ENCODE results near the gene MYBPC2.
A peak's percentile ranks its signal among the peaks of the same experiment; 100 is the strongest.

Gene MYBPC2

DNA sequence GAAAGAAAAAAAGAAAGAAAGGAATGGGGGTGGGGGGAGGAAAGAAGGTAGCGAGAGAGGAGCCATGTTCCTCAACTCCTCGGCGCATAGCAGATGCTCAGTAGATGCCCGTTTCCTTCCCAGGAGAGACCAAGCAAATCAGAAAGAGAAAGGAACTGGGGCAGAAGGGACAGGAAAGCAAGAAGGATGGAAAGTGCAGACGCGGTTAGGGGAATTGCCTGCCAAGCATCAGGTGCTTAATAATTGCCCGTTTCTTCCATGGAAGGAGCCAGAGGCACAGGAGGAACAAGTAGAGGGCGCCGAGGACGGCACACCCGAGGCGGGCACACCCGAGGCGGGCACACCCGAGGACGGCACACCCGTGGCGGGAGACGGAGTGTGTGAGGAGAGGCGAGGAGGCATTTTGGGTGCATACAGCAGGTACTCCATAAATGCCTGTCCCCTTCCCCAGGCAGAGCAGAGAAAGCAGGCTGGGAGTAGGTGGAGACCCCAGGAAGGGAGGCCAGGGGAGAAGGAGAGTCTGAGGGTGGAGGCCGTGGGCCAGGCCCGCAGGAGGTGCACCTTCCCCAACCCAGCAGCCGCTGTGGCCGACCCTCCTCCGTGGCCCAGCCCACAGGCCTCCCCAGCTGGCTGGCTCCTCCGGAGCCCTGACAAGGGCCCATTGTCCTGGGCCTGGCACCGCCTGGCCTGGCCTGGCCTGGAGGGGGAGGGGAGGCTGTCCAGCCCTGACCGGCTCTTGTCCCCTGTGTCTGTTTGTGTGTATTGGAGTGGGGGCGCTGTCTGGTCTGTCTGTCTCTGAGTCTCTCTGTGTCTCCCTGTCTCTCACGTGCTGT, 63.7 kb downstream of the MYBPC2 start:
- no peak for DNase-seq (ENCODE audit: low read depth in 4 of 4, low spot score in 1 of 4)

DNA sequence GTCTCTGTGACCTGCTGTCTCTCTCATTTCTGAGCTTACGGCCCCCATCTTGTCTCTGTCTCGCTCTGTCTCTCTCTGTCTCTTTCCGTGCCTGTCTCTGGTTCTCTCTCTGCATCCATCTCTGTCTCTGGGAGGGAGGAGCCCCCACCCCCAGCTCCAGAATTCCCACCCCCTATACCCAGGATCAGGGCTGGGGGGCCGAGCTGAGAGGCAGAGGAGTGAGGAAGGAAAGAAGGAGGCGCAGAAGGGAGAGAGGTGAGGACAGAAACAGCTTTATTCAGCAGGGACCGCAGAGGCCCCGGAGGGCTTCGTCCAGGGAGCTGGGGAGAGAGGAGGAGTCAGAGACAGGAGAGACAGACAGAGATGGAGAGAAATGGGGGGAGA, 64.3 kb downstream of the MYBPC2 start:
- no peak for DNase-seq (ENCODE audit: low read depth in 4 of 4, low spot score in 1 of 4)

DNA sequence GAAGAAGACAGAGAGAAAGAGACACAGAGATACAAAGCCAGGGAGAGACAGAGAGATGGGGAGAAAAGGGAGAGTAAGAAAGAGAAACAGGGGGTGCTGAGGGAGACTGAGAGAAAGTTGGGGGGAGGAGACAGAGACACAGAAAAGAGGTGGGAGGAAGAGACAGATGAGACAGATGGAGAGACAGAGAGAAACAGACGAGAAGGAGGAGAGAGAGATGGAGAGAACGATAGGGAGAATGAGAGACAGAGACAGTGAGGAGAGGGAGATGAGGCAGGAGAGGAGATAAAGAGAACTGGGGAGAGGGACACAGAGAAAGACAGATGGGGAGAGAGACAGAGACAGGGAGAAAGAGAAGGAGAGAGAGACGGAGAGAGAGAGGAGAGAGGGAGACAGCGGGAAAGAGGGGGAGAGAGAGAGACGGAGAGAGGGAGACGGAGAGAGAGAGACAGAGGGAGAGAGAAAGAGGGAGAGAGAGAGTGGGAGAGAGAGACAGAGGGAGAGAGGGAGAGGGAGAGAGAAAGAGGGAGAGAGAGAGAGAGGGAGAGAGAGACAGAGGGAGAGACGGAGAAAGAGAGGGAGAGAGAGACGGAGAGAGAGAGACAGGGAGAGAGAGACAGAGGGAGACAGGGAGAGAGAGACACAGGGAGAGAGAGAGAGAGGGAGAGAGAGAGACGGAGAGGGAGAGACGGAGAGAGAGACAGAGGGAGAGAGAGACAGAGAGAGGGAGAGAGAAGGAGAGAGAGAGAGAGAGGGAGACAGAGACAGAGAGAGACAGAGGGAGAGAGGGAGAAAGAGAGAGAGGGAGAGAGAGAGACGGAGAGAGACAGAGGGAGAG, 65.7 kb downstream of the MYBPC2 start:
- DNase-seq (ENCODE audit: low read depth in 4 of 4, low spot score in 1 of 4): no peak

DNA sequence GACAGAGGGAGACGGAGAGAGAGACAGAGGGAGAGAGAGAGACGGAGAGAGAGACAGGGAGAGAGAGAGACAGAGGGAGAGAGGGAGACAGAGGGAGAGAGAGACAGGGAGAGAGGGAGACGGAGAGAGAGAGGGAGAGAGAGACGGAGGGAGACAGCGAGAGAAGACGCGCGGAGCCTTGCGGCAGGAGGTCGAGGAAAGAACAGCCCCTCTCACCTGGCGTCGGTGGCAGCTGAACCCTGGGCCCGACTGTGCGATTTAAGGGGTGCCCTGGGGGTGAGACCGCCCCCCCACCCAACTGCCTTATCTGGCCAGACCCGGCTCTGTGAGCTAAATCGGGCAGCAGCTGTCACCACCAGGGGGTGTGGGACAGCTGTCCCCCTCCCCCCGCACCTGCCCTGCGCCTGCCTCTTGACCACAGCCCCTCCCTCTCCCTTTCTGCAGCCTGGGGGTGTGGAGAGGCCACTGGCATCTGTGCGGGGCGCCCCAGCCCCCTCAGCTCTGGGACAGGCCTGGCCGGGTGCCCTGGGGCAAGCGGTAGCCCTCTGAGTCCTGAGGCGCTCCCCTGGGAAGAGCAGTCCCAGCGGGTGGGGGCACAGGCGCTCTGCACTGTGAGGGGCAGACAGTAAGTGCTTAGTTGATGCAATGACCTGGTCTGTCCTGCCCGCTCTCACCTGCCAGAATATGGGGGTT, 67.5 kb downstream of the MYBPC2 start:
- no peak for DNase-seq (ENCODE audit: low read depth in 4 of 4, low spot score in 1 of 4)

DNA sequence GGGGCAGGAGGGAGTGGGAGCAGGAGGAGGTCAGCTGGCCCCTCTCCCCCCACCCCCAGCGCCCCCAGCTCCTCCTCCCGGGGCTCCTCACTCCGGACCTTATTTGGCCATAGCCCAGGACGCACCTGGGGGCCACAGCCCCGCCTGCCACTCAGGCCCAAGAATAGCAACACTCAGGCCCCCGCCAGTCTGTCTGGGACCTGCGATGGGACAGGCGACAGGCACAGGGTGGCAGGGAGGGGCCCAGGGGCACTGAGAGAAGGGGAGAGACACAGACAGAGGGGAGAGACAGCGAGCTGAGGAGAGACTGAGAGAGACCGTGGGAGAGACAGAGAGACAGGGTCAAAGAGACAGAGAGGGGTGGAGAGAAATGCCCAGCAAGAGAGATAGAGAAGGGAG, 68.1 kb downstream of the MYBPC2 start:
- no peak for DNase-seq (ENCODE audit: low read depth in 4 of 4, low spot score in 1 of 4)

DNA sequence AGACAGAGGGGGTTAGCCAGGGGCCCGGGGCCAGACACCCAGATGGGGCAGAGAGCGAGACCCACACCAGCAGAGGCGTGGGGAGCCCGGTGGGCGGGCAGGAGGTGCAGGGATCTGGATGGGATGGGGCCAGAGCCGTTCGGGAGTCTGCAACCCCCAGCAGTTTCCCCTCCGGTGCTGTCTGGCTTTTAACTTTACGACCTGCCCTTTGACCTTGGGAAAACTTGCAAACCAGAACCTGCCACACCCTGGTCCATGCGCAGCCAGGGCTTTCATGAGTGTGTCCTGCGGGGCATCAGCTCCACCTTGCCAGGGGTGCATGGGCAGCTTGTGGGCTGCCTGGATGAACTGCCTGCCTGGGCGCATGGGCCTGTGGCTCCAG, 68.5 kb downstream of the MYBPC2 start:
- no peak for DNase-seq (ENCODE audit: low read depth in 4 of 4, low spot score in 1 of 4)

DNA sequence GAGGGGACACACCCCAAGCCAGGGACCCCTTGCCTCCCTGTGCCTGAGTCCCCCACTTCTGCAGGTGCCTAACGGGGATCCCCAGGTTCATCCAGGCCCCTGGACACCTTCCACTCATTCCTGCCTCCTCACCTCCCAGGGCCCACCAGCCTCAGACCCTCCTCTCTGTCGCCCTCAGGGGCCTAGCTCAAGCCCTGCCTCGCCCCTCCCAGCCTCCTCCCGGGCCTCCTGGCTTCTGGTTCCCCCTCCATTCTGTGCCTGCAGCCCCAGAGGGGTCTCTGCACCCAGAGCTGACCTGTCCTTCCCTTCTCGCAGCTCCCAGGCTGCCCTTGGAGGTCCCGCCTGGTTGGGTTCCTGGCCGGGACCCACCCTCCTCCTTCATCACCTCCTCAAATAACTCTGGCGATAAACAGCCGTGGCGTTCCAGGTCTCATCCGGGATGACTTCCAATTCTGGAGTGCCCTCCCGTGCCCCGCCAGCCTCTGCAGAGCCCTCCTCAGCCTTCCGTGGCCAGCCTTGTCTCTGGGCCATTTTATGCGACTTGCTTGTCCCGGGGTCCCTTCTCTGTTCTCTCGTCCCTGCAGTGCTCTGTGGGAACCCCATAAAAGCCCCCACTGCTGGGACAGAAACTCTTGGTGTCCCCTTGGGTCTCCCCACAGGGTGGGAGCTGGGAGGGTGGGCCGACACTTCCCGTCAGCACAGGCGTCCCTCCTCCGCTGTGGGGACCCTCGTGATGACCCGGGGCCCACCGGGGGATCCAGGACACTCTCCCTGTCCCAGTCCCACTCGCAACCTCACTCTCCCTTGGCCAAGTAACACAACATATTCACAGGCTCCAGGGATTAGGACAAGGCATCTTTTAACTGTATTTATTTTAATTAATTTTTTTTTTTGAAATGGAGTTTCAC, 69.1 kb downstream of the MYBPC2 start:
- no peak for DNase-seq (ENCODE audit: low read depth in 4 of 4, low spot score in 1 of 4)

DNA sequence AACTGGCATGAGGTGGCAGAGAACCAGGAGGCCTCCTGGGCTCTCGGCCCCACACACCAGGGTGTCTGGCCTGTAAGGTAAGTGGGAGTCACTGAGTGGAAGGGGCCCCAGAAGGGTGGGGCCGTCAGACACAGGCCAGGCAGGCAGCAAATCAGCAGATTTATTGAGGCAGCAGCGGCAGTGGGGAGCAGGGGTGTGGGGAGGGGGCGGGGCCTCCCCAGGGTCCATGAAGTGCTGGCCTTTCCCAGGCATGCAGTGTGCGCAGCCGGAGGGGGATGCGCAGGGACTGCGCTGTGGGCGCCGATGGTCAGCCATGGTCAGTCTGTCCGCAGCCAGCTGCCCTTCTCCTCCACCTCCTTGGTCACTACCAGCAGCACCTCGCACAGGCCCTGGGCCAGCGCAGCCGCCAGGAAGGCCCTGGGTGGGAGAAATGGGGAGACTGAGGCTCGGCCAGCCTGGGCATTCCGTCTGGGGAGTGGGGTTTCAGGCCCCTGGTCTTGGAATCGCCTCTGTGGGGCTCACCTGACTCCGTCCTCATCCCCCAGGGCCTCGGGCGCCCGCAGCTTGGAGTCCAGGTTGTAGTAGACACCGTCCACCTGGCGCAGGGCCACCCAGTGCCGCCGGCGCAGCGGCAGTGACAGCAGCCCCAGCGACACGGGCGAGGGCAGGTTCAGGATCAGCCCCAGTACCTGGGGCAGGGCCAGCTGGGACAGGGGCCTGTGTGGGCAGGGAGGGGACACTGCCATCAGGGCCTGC, 73.3 kb downstream of the MYBPC2 start:
- no peak for DNase-seq (ENCODE audit: low read depth in 4 of 4, low spot score in 1 of 4)

DNA sequence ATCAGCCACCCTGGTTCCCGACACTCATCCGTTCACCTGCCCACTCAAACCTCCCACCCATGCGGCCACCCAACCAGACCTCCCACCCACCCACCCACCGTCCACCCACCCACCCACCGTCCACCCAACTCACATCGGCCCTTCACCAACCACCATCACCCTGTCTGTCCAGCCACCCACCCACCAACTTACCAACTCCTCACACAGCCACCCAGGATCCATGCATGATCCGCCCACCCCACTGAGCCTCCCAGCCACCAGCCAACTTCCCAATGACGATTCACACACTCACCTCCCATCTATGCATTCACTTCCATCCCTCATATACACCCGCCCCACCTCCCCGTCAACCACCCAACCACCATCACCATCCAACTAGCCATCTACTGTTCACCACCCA, 74.0 kb downstream of the MYBPC2 start:
- no peak for DNase-seq (ENCODE audit: low read depth in 4 of 4, low spot score in 1 of 4)

DNA sequence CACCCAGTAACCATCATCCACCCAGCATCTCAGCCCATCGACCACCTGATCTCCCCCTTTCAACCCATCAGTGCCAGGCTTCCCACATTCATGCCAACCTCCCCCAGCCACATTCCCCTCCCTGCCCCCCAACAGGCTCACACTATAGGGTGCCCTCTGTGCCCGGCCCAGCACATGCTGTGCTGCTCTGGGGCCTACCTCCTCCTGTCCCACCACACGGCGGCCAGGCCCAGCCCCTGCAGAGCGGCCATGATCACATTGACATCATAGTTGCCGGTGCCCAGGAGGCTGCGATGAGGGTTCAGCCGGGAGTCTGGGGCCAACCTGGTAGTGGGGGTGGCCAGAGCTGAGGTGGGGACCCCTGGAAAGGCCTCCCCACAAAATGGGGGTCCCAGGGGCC, 74.7 kb downstream of the MYBPC2 start:
- DNase-seq (ENCODE audit: low read depth in 4 of 4, low spot score in 1 of 4): no peak

DNA sequence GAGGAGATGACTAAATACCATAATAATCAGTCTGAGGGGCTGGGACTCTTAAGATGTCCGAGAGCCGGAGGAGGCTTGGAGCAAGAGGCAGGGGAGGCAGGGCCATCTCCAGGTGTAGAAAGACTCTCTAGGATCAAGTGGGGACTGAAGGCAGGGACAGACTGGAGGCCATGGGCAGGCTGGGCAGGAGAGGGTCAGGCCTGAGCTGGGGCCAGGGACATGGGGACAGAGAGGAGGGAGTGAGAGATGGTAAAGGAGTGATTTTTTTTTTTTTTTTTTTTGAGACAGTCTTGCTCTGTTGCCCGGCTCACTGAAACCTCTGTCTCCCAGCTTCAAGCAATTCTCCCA, 76.1 kb downstream of the MYBPC2 start:
- no peak for DNase-seq (ENCODE audit: low read depth in 4 of 4, low spot score in 1 of 4)

DNA sequence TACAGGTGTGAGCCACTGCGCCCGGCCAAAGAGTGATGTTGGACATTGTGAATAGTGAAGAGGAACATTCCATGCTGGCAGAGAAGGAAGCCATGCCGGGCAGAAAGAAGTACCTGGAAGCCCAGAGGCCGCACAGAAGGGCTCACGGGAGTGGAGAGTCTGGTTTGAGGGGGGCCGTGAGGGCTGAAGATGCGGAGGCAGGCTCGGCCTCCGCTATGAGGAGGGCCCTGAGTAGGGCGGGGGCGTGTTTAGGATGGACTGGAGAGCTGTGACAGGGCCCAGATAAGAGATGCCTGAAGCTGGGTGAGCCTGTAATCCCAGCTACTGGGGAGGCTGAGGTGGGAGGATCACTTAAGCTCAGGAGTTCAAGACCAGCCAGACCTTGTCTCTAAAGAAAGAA, 76.7 kb downstream of the MYBPC2 start:
- no peak for DNase-seq (ENCODE audit: low read depth in 4 of 4, low spot score in 1 of 4)

DNA sequence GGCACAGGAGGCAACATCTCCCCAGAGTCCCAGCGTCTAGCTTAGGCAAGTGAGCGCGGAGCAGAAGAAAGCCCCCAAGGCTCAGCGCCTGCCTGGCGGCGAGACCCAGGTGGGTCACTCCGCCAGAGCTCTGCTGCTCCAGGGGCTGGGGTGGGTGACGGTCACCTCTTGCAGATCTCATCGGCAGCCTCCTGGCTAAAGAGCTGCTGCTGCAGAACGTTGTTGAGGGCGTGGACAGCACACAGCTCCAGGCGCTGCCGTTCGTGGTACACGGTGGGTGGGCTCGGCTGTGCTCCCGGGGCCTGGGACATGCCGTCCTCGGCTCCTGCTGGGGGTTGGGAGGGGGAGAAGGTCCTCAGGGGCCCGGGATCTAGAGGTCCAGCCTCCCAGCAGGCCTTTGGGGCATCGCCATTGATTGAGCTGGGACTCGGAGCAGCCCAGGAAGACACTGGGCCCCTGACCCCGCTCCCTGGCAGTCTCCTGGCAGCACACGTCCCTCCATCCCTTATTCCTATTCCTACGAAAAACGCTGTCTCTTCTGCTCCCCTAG, 77.5 kb downstream of the MYBPC2 start:
- no peak for DNase-seq (ENCODE audit: low read depth in 4 of 4, low spot score in 1 of 4)

DNA sequence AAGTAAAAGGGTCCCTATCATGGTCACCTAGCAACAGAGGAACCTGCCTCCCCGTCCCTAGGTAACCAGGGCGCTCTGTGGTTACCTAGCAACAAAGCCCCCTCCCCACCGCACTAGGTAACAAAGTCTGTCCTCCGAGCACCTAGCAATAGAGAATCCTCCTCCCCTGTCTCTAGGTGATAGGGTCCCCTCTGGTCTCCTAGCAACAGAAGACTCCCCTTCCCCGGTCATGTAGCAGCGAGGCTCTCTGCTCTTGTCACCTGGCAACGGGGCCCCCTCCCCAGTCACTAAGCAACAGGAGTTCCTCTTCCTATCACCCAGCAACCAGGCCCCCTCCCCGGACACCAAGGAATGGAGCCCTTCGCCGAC, 78.0 kb downstream of the MYBPC2 start:
- no peak for DNase-seq (ENCODE audit: low read depth in 4 of 4, low spot score in 1 of 4)

DNA sequence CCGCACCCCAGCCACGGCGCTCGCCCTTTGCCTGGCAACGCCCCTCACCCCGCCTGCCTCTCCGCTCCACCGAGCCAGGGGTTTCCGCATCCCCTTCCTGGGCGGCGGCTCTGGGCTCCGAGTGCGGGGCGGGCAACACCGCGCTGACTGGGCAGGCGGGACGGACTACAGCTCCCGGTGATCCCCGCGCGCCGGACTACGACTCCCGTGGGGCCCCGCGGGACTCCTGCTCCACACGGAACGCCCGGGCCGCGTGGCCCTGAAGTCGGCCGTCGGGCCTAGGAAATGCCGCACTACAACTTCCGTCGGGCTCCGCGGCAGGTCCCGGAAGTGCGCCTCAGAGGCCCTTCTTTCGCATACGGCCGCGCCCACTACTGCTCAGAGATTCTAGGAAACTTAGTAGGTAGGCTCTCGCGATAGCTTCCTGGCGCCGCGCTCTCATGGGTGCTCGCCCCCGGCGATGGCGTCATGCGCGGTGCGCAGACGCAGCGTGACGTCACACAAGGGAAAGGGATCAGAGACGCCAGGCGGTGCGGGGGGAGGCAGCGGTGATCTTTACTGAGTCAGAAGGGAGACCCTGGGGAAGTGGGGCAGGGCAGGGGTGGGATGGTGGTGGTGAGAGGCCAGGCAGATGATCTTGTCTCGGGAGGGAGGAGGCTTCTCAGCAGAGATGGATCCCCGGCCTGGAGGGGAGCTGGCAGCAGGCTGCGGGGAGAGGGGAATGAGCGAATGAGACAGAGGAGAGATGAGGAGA, 78.6 kb downstream of the MYBPC2 start, which contains the start of gene JOSD2:
Gene JOSD2 (minus strand): TSS at position 123 of the 754 bp plus-strand sequence. CDS start 760 bp downstream, outside the sequence.
- peak; percentile 87 to 93 (median 92) for DNase-seq (ENCODE audit: low read depth in 4 of 4, low spot score in 1 of 4)

DNA sequence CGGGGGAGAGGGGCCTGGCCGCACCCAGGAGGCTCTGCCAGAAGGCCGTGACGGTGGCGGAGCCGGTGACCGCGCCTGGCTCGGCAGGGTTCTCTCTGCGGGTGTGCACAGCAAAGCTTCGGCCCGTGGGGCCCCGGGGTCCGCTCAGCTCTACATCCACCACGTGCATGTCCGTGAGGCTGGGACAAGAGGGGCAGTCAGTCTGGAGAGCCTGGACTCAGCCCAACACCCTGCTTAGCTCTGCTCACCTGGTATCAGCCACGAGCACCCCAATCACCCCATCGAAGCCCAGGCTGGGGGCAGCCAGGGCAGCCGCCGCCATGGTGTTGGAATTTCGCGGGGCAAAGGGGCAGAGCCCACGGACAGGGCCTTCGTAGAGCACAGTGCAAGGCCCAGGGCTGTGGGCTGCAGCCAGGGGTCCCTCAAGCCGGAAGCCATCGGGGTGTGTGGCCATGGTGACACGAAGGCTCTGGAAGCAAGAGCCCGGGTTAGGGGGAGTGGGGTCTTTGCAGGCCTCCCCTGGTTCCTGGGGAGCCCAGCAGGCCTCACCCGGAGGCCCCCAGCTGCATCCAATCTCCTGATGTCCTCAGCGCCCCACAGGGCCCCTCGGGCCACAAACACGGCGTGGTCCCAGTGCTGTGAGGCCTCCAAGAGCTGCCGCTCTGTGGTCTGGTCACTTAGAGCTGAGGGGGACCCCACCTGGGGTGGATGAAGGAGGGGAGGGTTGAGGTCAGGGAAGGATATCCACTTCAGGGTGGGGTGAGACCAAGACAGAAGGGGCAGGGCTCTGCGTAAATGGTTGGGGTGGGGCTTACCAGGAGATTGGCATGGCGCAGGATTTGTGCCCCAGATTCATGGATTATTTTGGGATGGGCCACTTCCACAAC, 79.7 kb downstream of the MYBPC2 start:
- no peak for DNase-seq (ENCODE audit: low read depth in 4 of 4, low spot score in 1 of 4)

DNA sequence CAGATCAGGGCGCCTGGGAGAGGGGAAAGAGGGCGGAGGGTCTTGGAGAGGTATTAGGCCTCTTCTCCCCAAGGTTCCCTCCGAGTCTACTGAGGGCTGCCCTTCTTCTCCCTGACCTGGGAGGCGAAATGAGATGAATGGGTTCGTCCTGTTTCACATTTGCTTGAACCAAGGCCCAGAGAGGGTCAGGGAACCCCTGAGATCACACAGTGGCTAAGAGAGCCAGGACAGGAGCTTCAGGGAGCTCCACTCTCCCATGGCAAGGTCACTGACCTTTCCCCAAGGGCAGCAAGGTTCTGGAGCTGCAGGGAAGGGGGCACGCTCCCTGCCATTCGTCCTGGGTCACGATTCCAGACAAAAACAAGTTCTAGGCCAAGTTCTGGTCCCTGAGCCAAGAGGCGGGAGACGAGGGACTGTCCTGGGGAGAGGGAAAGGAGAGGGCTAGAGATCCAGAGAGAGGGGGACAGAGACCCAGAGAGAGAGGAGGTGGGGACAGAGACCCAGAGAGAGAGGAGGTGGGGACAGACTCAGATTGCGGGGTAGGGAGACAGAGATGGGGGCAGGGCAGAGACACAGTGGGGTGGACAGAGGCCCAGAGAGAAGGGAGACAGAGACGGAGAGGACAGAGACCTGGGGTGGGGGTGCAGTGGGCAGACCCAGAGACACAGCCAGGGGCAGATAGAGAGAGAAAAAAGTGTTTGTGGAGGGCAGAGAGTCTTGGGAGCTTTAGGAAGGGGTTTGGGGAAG, 80.5 kb downstream of the MYBPC2 start:
- no peak for DNase-seq (ENCODE audit: low read depth in 4 of 4, low spot score in 1 of 4)

All from stimulated activated CD4-positive, alpha-beta T cell treated with anti-CD3 and anti-CD28 coated beads, Interleukin-1b, Interleukin-23, amount 100 ng/mL, for 24 hours (primary cell).